Measurements from ENCODE around the gene SST.
"Not testable (repeated sequence)": the region's sequence is repeated elsewhere in the genome, so short reads cannot be mapped to it uniquely, and the experiment has no call there.

SST gene

GRCh38 chr3:187665010-187665409, 5.2 kb downstream of the SST start:
- H3K4me1 ChIP-seq (ENCODE audit: control insufficient read depth in 5 of 5, insufficient read depth in 5 of 5, low read length in 5 of 5), result peaks cover 0 to 3% (median 0%) of the 10 kb centered on the region in 5 donors
- no peak overlapping the region for H3K27ac ChIP-seq (ENCODE audit: low read depth, low read length)
- H3K36me3 ChIP-seq (ENCODE audit: control insufficient read depth in 5 of 5, insufficient read depth in 5 of 5, low read length in 5 of 5), result no peaks in the 10 kb centered on the region
- peaks cover 0 to 8% (median 2%) of the 10 kb centered on the region in 5 donors for H3K27me3 ChIP-seq (ENCODE audit: control insufficient read depth in 5 of 5, insufficient read depth in 4 of 5, low read length in 5 of 5)
- H3K9ac ChIP-seq (ENCODE audit: low read length in 5 of 5), result no peak overlapping the region
- no peak overlapping the region for H3K4me3 ChIP-seq (ENCODE audit: low read depth in 1 of 5, low read length in 5 of 5)
- H3K9me3 ChIP-seq (ENCODE audit: control insufficient read depth in 5 of 5, low read length in 5 of 5), result peaks cover 0 to 2% (median 0%) of the 10 kb centered on the region in 5 donors

- Histone ChIP-seq H3K4me3 (ENCODE audit: low read depth in 1 of 5, low read length in 5 of 5) (no peak overlapping the region), H3K27ac (ENCODE audit: low read depth, low read length) (no peak overlapping the region), H3K36me3 (ENCODE audit: control insufficient read depth in 5 of 5, insufficient read depth in 5 of 5, low read length in 5 of 5) (no peaks in the 10 kb centered on the region), H3K9me3 (ENCODE audit: control insufficient read depth in 5 of 5, low read length in 5 of 5) (peaks cover 0 to 2% (median 0%) of the 10 kb centered on the region in 5 donors), H3K27me3 (ENCODE audit: control insufficient read depth in 5 of 5, insufficient read depth in 4 of 5, low read length in 5 of 5) (no peaks in the 10 kb centered on the region), H3K9ac (ENCODE audit: low read length in 5 of 5) (no peak overlapping the region), H3K4me1 (ENCODE audit: control insufficient read depth in 5 of 5, insufficient read depth in 5 of 5, low read length in 5 of 5) (no peaks in the 10 kb centered on the region)
Observed at GRCh38 chr3:187662848-187663409, 7.3 kb downstream of the SST start.

GRCh38 chr3:187661267-187661666, 8.9 kb downstream of the SST start:
- Histone ChIP-seq H3K27ac (ENCODE audit: low read depth, low read length) (no peak overlapping the region), H3K36me3 (ENCODE audit: control insufficient read depth in 5 of 5, insufficient read depth in 5 of 5, low read length in 5 of 5) (no peaks in the 10 kb centered on the region), H3K4me3 (ENCODE audit: low read depth in 1 of 5, low read length in 5 of 5) (no peak overlapping the region), H3K4me1 (ENCODE audit: control insufficient read depth in 5 of 5, insufficient read depth in 5 of 5, low read length in 5 of 5) (no peaks in the 10 kb centered on the region), H3K9me3 (ENCODE audit: control insufficient read depth in 5 of 5, low read length in 5 of 5) (peaks cover 0 to 2% (median 0%) of the 10 kb centered on the region in 5 donors), H3K9ac (ENCODE audit: low read length in 5 of 5) (no peak overlapping the region), H3K27me3 (ENCODE audit: control insufficient read depth in 5 of 5, insufficient read depth in 4 of 5, low read length in 5 of 5) (no peaks in the 10 kb centered on the region)

DNA sequence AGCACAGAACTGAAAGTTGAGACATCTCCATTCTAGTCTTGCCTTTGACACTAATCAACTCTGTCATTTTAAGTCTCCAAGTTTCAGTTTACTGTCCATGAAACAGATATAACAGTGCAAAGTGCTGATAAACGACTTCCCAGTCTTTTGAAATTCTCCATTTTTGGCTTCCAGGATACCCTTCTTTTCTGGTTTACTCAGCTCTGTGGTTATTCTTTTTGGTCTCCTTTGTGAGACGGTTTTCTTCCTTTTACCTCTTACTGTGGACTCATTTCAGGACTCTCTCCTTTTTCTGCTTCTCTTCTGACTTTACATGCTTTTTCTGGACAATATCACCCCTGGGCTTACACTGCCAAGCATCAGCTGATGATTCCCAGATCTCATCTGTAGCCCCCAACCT, 18.9 kb downstream of the SST start:
- H3K27me3 ChIP-seq (ENCODE audit: control insufficient read depth in 5 of 5, insufficient read depth in 4 of 5, low read length in 5 of 5), result peaks cover 2 to 8% (median 4%) of the 10 kb centered on the region in 5 donors
- peaks cover 0 to 4% (median 0%) of the 10 kb centered on the region in 5 donors for H3K9me3 ChIP-seq (ENCODE audit: control insufficient read depth in 5 of 5, low read length in 5 of 5)
- H3K27ac ChIP-seq (ENCODE audit: low read depth, low read length), result no peak overlapping the region
- no peak overlapping the region for H3K4me3 ChIP-seq (ENCODE audit: low read depth in 1 of 5, low read length in 5 of 5)
- no peak overlapping the region for H3K9ac ChIP-seq (ENCODE audit: low read length in 5 of 5)
- H3K36me3 ChIP-seq (ENCODE audit: control insufficient read depth in 5 of 5, insufficient read depth in 5 of 5, low read length in 5 of 5), result no peaks in the 10 kb centered on the region
- H3K4me1 ChIP-seq (ENCODE audit: control insufficient read depth in 5 of 5, insufficient read depth in 5 of 5, low read length in 5 of 5), result no peaks in the 10 kb centered on the region

- H3K36me3 ChIP-seq (ENCODE audit: control insufficient read depth in 5 of 5, insufficient read depth in 5 of 5, low read length in 5 of 5), result no peaks in the 10 kb centered on the region
- no peak overlapping the region for H3K9ac ChIP-seq (ENCODE audit: low read length in 5 of 5)
- H3K27me3 ChIP-seq (ENCODE audit: control insufficient read depth in 5 of 5, insufficient read depth in 4 of 5, low read length in 5 of 5), result peaks cover 0 to 8% (median 2%) of the 10 kb centered on the region in 5 donors
- no peaks in the 10 kb centered on the region for H3K4me1 ChIP-seq (ENCODE audit: control insufficient read depth in 5 of 5, insufficient read depth in 5 of 5, low read length in 5 of 5)
- H3K4me3 ChIP-seq (ENCODE audit: low read depth in 1 of 5, low read length in 5 of 5), result no peak overlapping the region
- H3K9me3 ChIP-seq (ENCODE audit: control insufficient read depth in 5 of 5, low read length in 5 of 5), result peaks cover 0 to 2% (median 0%) of the 10 kb centered on the region in 5 donors
- H3K27ac ChIP-seq (ENCODE audit: low read depth, low read length), result no peak overlapping the region
Observed at GRCh38 chr3:187648177-187648576, 22.0 kb downstream of the SST start.

DNA sequence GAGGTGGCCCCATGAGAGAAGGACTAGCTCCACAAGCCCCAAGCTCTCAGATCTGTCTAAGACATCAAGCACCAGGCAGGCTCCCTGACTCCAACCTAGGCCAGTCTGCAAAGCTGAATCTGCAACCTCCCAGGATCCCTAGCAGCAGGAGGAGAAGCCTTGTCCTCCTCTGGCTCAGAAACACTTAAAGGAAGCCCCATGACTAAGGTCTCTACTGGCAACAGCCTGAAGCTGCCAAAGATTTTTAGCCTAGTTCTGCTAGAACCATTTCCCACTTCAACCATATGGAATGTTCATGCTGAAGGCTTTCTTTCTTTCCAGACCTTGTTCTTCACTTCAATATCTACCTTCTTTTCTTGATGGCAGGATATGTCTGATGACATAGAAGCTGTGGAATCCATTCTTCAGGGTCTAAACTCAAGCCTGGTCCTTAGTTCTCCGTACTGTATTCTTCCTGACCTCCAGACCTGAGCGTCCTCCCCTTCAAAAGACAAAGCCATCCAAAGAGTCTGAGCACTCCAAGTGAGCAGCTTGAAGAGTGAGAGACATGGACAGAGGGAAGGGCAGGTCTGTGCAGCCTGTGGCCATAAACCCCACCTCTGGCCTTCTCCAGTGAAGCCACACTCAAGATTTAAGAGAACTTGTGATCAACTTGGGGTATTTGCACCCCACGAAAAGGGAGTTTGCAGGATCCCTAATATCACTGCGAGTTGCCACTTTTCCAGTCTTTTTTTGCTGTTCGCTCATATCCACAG, 23.1 kb downstream of the SST start:
- no peak overlapping the region for H3K9ac ChIP-seq (ENCODE audit: low read length in 5 of 5)
- H3K4me3 ChIP-seq (ENCODE audit: low read depth in 1 of 5, low read length in 5 of 5), result no peak overlapping the region
- no peaks in the 10 kb centered on the region for H3K4me1 ChIP-seq (ENCODE audit: control insufficient read depth in 5 of 5, insufficient read depth in 5 of 5, low read length in 5 of 5)
- H3K27me3 ChIP-seq (ENCODE audit: control insufficient read depth in 5 of 5, insufficient read depth in 4 of 5, low read length in 5 of 5), result peaks cover 0 to 8% (median 2%) of the 10 kb centered on the region in 5 donors
- no peak overlapping the region for H3K27ac ChIP-seq (ENCODE audit: low read depth, low read length)
- H3K9me3 ChIP-seq (ENCODE audit: control insufficient read depth in 5 of 5, low read length in 5 of 5), result peaks cover 0 to 2% (median 0%) of the 10 kb centered on the region in 5 donors
- no peaks in the 10 kb centered on the region for H3K36me3 ChIP-seq (ENCODE audit: control insufficient read depth in 5 of 5, insufficient read depth in 5 of 5, low read length in 5 of 5)

GRCh38 chr3:187645379-187645778, 24.8 kb downstream of the SST start:
- H3K36me3 ChIP-seq (ENCODE audit: control insufficient read depth in 5 of 5, insufficient read depth in 5 of 5, low read length in 5 of 5); H3K27ac ChIP-seq (ENCODE audit: low read depth, low read length); H3K4me1 ChIP-seq (ENCODE audit: control insufficient read depth in 5 of 5, insufficient read depth in 5 of 5, low read length in 5 of 5): not testable (repeated sequence)

DNA sequence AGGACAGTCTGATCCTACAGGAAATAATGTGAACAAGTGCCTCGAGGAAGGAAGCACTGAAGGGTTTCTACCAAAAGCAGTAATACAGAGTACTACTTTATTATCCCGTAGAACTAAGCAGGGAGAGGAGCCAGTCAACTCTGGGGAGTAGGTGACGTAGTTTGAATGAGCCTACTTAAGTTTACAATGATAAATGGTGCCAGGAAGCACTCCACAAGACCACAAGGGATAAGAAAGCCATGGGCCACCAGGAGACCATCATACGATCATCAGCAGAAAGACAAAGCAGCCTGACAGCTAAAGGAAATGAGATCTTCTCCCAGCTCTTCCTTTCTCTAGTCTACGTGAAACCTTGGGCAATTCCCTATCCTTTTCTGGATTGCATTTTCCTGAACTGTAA, 27.3 kb downstream of the SST start:
- Histone ChIP-seq H3K27ac (ENCODE audit: low read depth, low read length) (no peak overlapping the region), H3K9ac (ENCODE audit: low read length in 5 of 5) (no peak overlapping the region), H3K4me3 (ENCODE audit: low read depth in 1 of 5, low read length in 5 of 5) (no peak overlapping the region), H3K4me1 (ENCODE audit: control insufficient read depth in 5 of 5, insufficient read depth in 5 of 5, low read length in 5 of 5) (no peaks in the 10 kb centered on the region), H3K36me3 (ENCODE audit: control insufficient read depth in 5 of 5, insufficient read depth in 5 of 5, low read length in 5 of 5) (no peaks in the 10 kb centered on the region), H3K9me3 (ENCODE audit: control insufficient read depth in 5 of 5, low read length in 5 of 5) (peaks cover 0 to 3% (median 2%) of the 10 kb centered on the region in 5 donors), H3K27me3 (ENCODE audit: control insufficient read depth in 5 of 5, insufficient read depth in 4 of 5, low read length in 5 of 5) (peaks cover 0 to 3% (median 0%) of the 10 kb centered on the region in 5 donors)

More at GRCh38 chr3:187645379-187645778, 24.8 kb downstream of the SST start:
- not testable (repeated sequence) for H3K9ac ChIP-seq (ENCODE audit: low read length in 5 of 5); H3K27me3 ChIP-seq (ENCODE audit: control insufficient read depth in 5 of 5, insufficient read depth in 4 of 5, low read length in 5 of 5); H3K4me3 ChIP-seq (ENCODE audit: low read depth in 1 of 5, low read length in 5 of 5); H3K9me3 ChIP-seq (ENCODE audit: control insufficient read depth in 5 of 5, low read length in 5 of 5)

- no peak overlapping the region for H3K4me3 ChIP-seq (ENCODE audit: low read depth in 1 of 5, low read length in 5 of 5)
- H3K4me1 ChIP-seq (ENCODE audit: control insufficient read depth in 5 of 5, insufficient read depth in 5 of 5, low read length in 5 of 5), result no peaks in the 10 kb centered on the region
- no peak overlapping the region for H3K27ac ChIP-seq (ENCODE audit: low read depth, low read length)
- no peak overlapping the region for H3K9ac ChIP-seq (ENCODE audit: low read length in 5 of 5)
- no peaks in the 10 kb centered on the region for H3K36me3 ChIP-seq (ENCODE audit: control insufficient read depth in 5 of 5, insufficient read depth in 5 of 5, low read length in 5 of 5)
- peaks cover 0 to 3% (median 2%) of the 10 kb centered on the region in 5 donors for H3K9me3 ChIP-seq (ENCODE audit: control insufficient read depth in 5 of 5, low read length in 5 of 5)
- no peaks in the 10 kb centered on the region for H3K27me3 ChIP-seq (ENCODE audit: control insufficient read depth in 5 of 5, insufficient read depth in 4 of 5, low read length in 5 of 5)
Observed at GRCh38 chr3:187641320-187642016, 28.7 kb downstream of the SST start.

DNA sequence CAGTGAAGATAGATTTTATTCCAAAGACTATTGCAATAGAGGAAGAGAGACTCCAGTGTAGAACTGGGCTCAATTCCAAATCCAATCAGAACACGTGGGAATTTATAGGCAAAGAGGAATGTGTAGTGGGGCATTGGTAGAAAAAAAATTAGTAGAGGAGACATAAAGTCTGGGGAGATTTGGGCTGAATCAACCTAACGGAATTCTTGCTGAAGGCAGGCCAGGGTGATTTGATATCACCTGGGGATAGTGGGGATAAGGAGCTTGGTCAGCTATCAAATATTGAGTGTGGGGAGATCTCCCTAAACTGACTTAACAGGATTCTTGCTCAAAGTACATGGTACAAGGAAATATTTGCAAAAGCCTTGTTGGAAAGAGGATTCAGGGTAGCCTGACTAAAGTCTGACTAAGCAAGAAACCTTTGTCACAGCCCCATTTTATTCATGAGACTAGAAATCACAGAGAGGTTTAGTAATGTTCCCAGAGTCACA, 29.6 kb downstream of the SST start:
- no peaks in the 10 kb centered on the region for H3K4me1 ChIP-seq (ENCODE audit: control insufficient read depth in 5 of 5, insufficient read depth in 5 of 5, low read length in 5 of 5)
- no peak overlapping the region for H3K9ac ChIP-seq (ENCODE audit: low read length in 5 of 5)
- no peaks in the 10 kb centered on the region for H3K36me3 ChIP-seq (ENCODE audit: control insufficient read depth in 5 of 5, insufficient read depth in 5 of 5, low read length in 5 of 5)
- H3K4me3 ChIP-seq (ENCODE audit: low read depth in 1 of 5, low read length in 5 of 5), result no peak overlapping the region
- peaks cover 0 to 3% (median 2%) of the 10 kb centered on the region in 5 donors for H3K9me3 ChIP-seq (ENCODE audit: control insufficient read depth in 5 of 5, low read length in 5 of 5)
- no peaks in the 10 kb centered on the region for H3K27me3 ChIP-seq (ENCODE audit: control insufficient read depth in 5 of 5, insufficient read depth in 4 of 5, low read length in 5 of 5)
- no peak overlapping the region for H3K27ac ChIP-seq (ENCODE audit: low read depth, low read length)
